H1 (cell line): ENCODE results near the gene EVI5. TPM values are rescaled to one million over a fixed set of nuclear protein-coding genes. Genes with fewer than 3 reads are reported as not detected.

Source experiments
- CTCF ChIA-PET: fragments of 300-600 bp; sonication (Branson Sonifier 250); formaldehyde crosslinking; loops from one replicate; lab custom pipeline; 2021; ENCODE audit not compliant: partially characterized antibody; lab: Charles Lee
- POLR2A ChIA-PET: fragments of 300-600 bp; sonication (Branson Sonifier 250); formaldehyde crosslinking; loops from one replicate; lab custom pipeline; 2021; ENCODE audit warnings: inconsistent platforms; ENCODE audit not compliant: partially characterized antibody; lab: Charles Lee
- DNase-seq, 2 experiments: peaks; one replicate each; pipeline versions ENCODE4 v3.0.0 to v3.0.0-alpha.2; 2010 to 2022; ENCODE audit warnings: low spot score in 2 of 2, low read depth in 1 of 2, mixed read lengths in 1 of 2
- FAIRE-seq: peaks from 2 replicates; lab custom pipeline; 2011; peaks lifted over from hg19 to GRCh38; lab: Jason Lieb, UNC
- H2AFZ ChIP-seq: 2 replicates; pipeline ENCODE4 v1.8.1; 2012; ENCODE audit warnings: low read length, inconsistent platforms
- H2AK5ac ChIP-seq: 2 replicates; pipeline ENCODE4 v1.6.1; 2013; ENCODE audit warnings: low read depth, low read length
- H2BK120ac ChIP-seq: replicated peaks from 2 replicates; pipeline ENCODE3; 2013; ENCODE audit warnings: low read depth, low read length, inconsistent platforms
- H2BK12ac ChIP-seq: 2 replicates; pipeline ENCODE4 v1.6.1; 2013; ENCODE audit warnings: low read depth, low read length
- H2BK15ac ChIP-seq: 2 replicates; pipeline ENCODE4 v1.6.1; 2013; ENCODE audit warnings: low read length
- H2BK20ac ChIP-seq: 2 replicates; pipeline ENCODE4 v1.6.1; 2013; ENCODE audit warnings: low read length
- H2BK5ac ChIP-seq: 2 replicates; pipeline ENCODE4 v1.6.1; 2013; ENCODE audit warnings: low read depth, low read length
- H3K14ac ChIP-seq: 2 replicates; pipeline ENCODE4 v1.6.1; 2013; ENCODE audit warnings: inconsistent platforms; ENCODE audit not compliant: insufficient read length
- H3K18ac ChIP-seq: 2 replicates; pipeline ENCODE4 v1.6.1; 2013; ENCODE audit warnings: low read length; ENCODE audit errors: extremely low read depth
- H3K23ac ChIP-seq: 2 replicates; pipeline ENCODE4 v1.6.1; 2013; ENCODE audit warnings: inconsistent platforms; ENCODE audit not compliant: insufficient read length
- H3K23me2 ChIP-seq: 2 replicates; pipeline ENCODE4 v1.6.1; 2013; ENCODE audit warnings: low read depth, low read length
- H3K27ac ChIP-seq: 2 replicates; pipeline ENCODE4 v1.6.1; 2011; ENCODE audit warnings: low read depth, low read length, inconsistent platforms
- H3K27me3 ChIP-seq, 4 experiments: replicated peaks in 1 of 4; 1 replicate in 1 of 4; 2 replicates in 3 of 4; pipeline versions ENCODE4 v1.6.1 to v1.8.1; 2011 to 2013; ENCODE audit warnings: low read length in 3 of 4, mild to moderate bottlenecking in 3 of 4, inconsistent platforms in 2 of 4, mixed read lengths in 2 of 4, moderate library complexity in 1 of 4; ENCODE audit not compliant: control insufficient read depth in 3 of 4, insufficient read depth in 3 of 4; ENCODE audit errors: extremely low read depth in 1 of 4
- H3K36me3 ChIP-seq, 4 experiments: 2 replicates each; pipeline versions ENCODE4 v1.6.1 to v1.8.1; 2011 to 2013; ENCODE audit warnings: mild to moderate bottlenecking in 4 of 4, low read length in 3 of 4, moderate library complexity in 2 of 4, control low read depth in 1 of 4, inconsistent platforms in 1 of 4; ENCODE audit not compliant: insufficient read depth in 4 of 4, control insufficient read depth in 2 of 4
- H3K4ac ChIP-seq: replicated peaks from 2 replicates; pipeline ENCODE3; 2013; ENCODE audit warnings: low read length, low read depth, mixed read lengths, inconsistent platforms; ENCODE audit not compliant: insufficient read length
- H3K4me1 ChIP-seq, 4 experiments: replicated peaks in 1 of 4; 1 replicate in 1 of 4; 2 replicates in 3 of 4; pipeline versions ENCODE4 v1.6.1 to v1.8.1; 2011 to 2013; ENCODE audit warnings: low read length in 3 of 4, inconsistent platforms in 2 of 4, mixed read lengths in 1 of 4; ENCODE audit not compliant: insufficient read depth in 4 of 4, control insufficient read depth in 3 of 4
- H3K4me2 ChIP-seq, 2 experiments: 2 replicates each; pipeline versions ENCODE4 v1.6.1 to v1.8.1; 2011 to 2013; ENCODE audit warnings: low read depth in 2 of 2, low read length in 2 of 2, control low read depth in 1 of 2, inconsistent platforms in 1 of 2, mild to moderate bottlenecking in 1 of 2; ENCODE audit not compliant: insufficient read depth in 1 of 2
- H3K4me3 ChIP-seq, 4 experiments: fragments of 200-600, 300-600 bp in 1 of 4; sonication (generic), shearing (Covaris generic), sonication (Bioruptor Twin) in 1 of 4; 2 replicates each; pipeline versions ENCODE4 v1.5.1 to v1.8.1; 2011 to 2016; ENCODE audit warnings: low read length in 4 of 4, low read depth in 3 of 4, control low read depth in 2 of 4, inconsistent platforms in 2 of 4, mild to moderate bottlenecking in 2 of 4, mixed read lengths in 1 of 4, moderate library complexity in 1 of 4; ENCODE audit not compliant: insufficient read depth in 2 of 4; ENCODE audit errors: extremely low read depth in 1 of 4
- H3K56ac ChIP-seq: replicated peaks from 2 replicates; pipeline ENCODE3; 2013; ENCODE audit warnings: low read depth, mild to moderate bottlenecking, mixed read lengths, low read length, inconsistent platforms; ENCODE audit not compliant: insufficient read length
- H3K79me1 ChIP-seq: 2 replicates; pipeline ENCODE4 v1.6.1; 2013; ENCODE audit warnings: low read depth, low read length, control low read depth
- H3K79me2 ChIP-seq, 2 experiments: 2 replicates each; pipeline versions ENCODE4 v1.6.1 to v1.8.1; 2012 to 2013; ENCODE audit warnings: low read length in 2 of 2, mild to moderate bottlenecking in 2 of 2, inconsistent platforms in 1 of 2; ENCODE audit not compliant: insufficient read depth in 2 of 2, control insufficient read depth in 1 of 2
- H3K9ac ChIP-seq, 4 experiments: replicated peaks in 1 of 4; 1 replicate in 1 of 4; 2 replicates in 3 of 4; pipeline versions ENCODE4 v1.6.1 to v1.8.1; 2011 to 2013; ENCODE audit warnings: low read depth in 3 of 4, low read length in 3 of 4, control low read depth in 2 of 4, mild to moderate bottlenecking in 2 of 4, moderate library complexity in 2 of 4, inconsistent platforms in 1 of 4; ENCODE audit errors: extremely low read depth in 1 of 4
- H3K9me3 ChIP-seq, 2 experiments: 2 replicates each; pipeline versions ENCODE4 v1.6.1 to v1.8.1; 2012 to 2013; ENCODE audit warnings: mild to moderate bottlenecking in 2 of 2, moderate library complexity in 2 of 2, control low read depth in 1 of 2, inconsistent platforms in 1 of 2, low read depth in 1 of 2, low read length in 1 of 2, mixed read lengths in 1 of 2; ENCODE audit not compliant: insufficient read depth in 2 of 2
- H4K20me1 ChIP-seq, 2 experiments: replicated peaks in 1 of 2; 2 replicates each; pipeline versions ENCODE3 to v1.8.1; 2011 to 2013; ENCODE audit warnings: inconsistent platforms in 2 of 2, low read length in 2 of 2, mild to moderate bottlenecking in 1 of 2; ENCODE audit not compliant: insufficient read depth in 2 of 2, control insufficient read depth in 1 of 2
- H4K5ac ChIP-seq: 2 replicates; pipeline ENCODE4 v1.6.1; 2013; ENCODE audit warnings: low read length, low read depth, mixed read lengths, inconsistent platforms; ENCODE audit not compliant: insufficient read length
- H4K8ac ChIP-seq: 2 replicates; pipeline ENCODE4 v1.8.0; 2013; ENCODE audit warnings: mild to moderate bottlenecking, moderate library complexity, low read length, inconsistent platforms; ENCODE audit not compliant: insufficient read depth; ENCODE audit errors: extremely low read depth
- H4K91ac ChIP-seq: replicated peaks from 2 replicates; pipeline ENCODE3; 2013; ENCODE audit warnings: low read length, mixed read lengths, inconsistent platforms; ENCODE audit not compliant: insufficient read length
- BACH1 ChIP-seq: IDR thresholded peaks from 2 replicates; pipeline ENCODE4 v1.6.1; 2012; ENCODE audit warnings: low read length, improper control_type of control experiment
- CREB1 ChIP-seq: IDR thresholded peaks from 2 replicates; pipeline ENCODE4 v1.6.1; 2012; ENCODE audit warnings: inconsistent platforms
- MAFK ChIP-seq: IDR thresholded peaks from 2 replicates; pipeline ENCODE4 v1.6.1; 2012; ENCODE audit warnings: low read depth, mild to moderate bottlenecking, improper control_type of control experiment, low read length
- WGBS, 2 experiments: shearing (Covaris generic) in 1 of 2; methylation state at CpG; one replicate each; pipeline versions ENCODE4 v1.1.6 to v1.1.7; 2013 to 2015; ENCODE audit warnings: low lambda C conversion rate in 2 of 2, mixed read lengths in 2 of 2, inconsistent platforms in 1 of 2, low coverage in 1 of 2, missing lambda C conversion rate in 1 of 2; ENCODE audit not compliant: insufficient replicate concordance in 2 of 2, insufficient coverage in 1 of 2, insufficient read length in 1 of 2; ENCODE audit errors: extremely low coverage in 1 of 2, missing lambda C conversion rate in 1 of 2; 5-methylcytosine and 5-hydroxymethylcytosine counted together
- polyA plus RNA-seq, 7 experiments: library from polyadenylated mRNA; depleted of rRNA in 3 of 7; stranded (reverse) in 5 of 7; unstranded in 2 of 7; fragments of >200 nt in 5 of 7; fragments of 200-250 nt in 2 of 7; gene quantifications; 1 replicate in 5 of 7; 2 replicates in 1 of 7; 4 replicates in 1 of 7; pipeline versions ENCODE4 v1.2.1 to v1.2.3, GENCODE V29; 2011 to 2013; ENCODE audit warnings: missing spikeins in 2 of 7, mixed read lengths in 2 of 7
- total RNA-seq: library from RNA; stranded (reverse); fragmentation: NEBNext Ultra II Directional; extraction: Animal tissue kit (Norgen Biotek cat#: 25700); gene quantifications from 2 replicates; pipeline ENCODE4 v1.2.1, GENCODE V29; 2021

EVI5 gene
- total and polyA plus RNA-seq, 2 of the 8 experiments (the other 6 are each of a cell fraction or from before 2014, with no cell fraction given) = 1.7 to 13.7 TPM

GRCh38 chr1:92708368-92708950, 76.4 kb downstream of the EVI5 start:
- Histone ChIP-seq H3K27me3 (no peaks in the 10 kb centered on the region), H3K23ac (no peak overlapping the region), H3K9me3 (no peaks in the 10 kb centered on the region), H3K56ac (no peak overlapping the region), H3K27ac (no peak overlapping the region), H2BK15ac (no peak overlapping the region), H3K9ac (no peak overlapping the region), H3K4me3 (no peak overlapping the region), H4K5ac (no peak overlapping the region), H3K4ac (no peak overlapping the region), H4K91ac (no peak overlapping the region), H3K4me2 (no peak overlapping the region), H3K18ac (no peak overlapping the region), H3K4me1 (peaks cover 0 to 2% (median 2%) of the 10 kb centered on the region in 4 experiments; a peak in 3 of 7 replicates), H3K36me3 (no peaks in the 10 kb centered on the region), H2BK12ac (no peak overlapping the region), H2AK5ac (no peak overlapping the region), H4K8ac (no peak overlapping the region), H4K20me1 (no peaks in the 10 kb centered on the region), H2AFZ (no peak overlapping the region), H3K79me2 (no peaks in the 10 kb centered on the region), H3K14ac (no peak overlapping the region), H3K79me1 (no peaks in the 10 kb centered on the region), H3K23me2 (no peaks in the 10 kb centered on the region), H2BK20ac (no peak overlapping the region), H2BK120ac (no peak overlapping the region), H2BK5ac (no peak overlapping the region)
- POLR2A ChIA-PET = no interaction called here
- TF ChIP-seq CREB1 (no peak), BACH1 (peak; percentile 88), MAFK (peak; percentile 86)
- DNase-seq (no peak), FAIRE-seq (no peak)
- WGBS, 2 experiments = 85% methylated on average over 2 of the region's 2 CpGs; no CpG with 5 or more reads in 1 of the 2 experiments
- CTCF ChIA-PET = no interaction called here
